GM12873 (cell line): ENCODE data around the gene CENPN.

Source experiments
- TF ChIP-seq, protein P1 (sequence below): IDR thresholded peaks from 2 replicates; pipeline ENCODE4 v1.5.1; 2012; ENCODE audit warnings: low read depth, mild to moderate bottlenecking, moderate library complexity, low read length, control low read depth; ENCODE audit not compliant: insufficient read depth; ENCODE audit errors: missing control alignments

CENPN gene

DNA sequence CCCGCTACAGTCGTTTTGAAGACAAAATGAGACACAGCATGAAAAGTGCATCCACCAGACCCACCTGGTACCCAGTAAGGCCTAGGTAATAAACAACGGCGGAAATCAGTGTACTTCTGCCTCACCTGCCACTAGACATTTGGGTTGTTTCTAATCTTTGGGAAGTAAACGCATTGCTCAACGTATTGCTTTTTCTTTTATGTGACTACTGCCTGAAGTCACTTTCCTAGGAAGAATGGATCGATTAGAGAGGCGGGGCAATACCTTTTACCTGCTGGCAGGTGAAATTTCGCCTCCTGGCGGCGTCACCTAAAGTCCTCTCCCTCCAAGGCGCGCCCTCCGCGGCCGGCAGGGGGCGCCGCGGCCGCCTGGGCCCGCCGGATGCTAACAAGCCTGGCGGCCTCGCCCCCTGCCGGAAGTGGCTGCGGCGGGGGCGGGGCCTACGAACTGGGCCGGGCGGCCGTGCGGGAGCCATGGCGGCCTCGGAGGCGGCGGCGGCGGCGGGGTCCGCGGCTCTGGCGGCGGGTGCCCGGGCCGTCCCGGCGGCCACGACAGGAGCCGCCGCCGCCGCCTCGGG is 28.5 kb downstream of the CENPN start, which contains the start of gene ATMIN:
Gene ATMIN (plus strand): TSS at position 445 of the 577 bp plus-strand sequence. CDS start 29 bp downstream, at position 474.
- TF ChIP-seq, protein P1, sequence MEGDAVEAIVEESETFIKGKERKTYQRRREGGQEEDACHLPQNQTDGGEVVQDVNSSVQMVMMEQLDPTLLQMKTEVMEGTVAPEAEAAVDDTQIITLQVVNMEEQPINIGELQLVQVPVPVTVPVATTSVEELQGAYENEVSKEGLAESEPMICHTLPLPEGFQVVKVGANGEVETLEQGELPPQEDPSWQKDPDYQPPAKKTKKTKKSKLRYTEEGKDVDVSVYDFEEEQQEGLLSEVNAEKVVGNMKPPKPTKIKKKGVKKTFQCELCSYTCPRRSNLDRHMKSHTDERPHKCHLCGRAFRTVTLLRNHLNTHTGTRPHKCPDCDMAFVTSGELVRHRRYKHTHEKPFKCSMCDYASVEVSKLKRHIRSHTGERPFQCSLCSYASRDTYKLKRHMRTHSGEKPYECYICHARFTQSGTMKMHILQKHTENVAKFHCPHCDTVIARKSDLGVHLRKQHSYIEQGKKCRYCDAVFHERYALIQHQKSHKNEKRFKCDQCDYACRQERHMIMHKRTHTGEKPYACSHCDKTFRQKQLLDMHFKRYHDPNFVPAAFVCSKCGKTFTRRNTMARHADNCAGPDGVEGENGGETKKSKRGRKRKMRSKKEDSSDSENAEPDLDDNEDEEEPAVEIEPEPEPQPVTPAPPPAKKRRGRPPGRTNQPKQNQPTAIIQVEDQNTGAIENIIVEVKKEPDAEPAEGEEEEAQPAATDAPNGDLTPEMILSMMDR = peak; percentile 95

DNA sequence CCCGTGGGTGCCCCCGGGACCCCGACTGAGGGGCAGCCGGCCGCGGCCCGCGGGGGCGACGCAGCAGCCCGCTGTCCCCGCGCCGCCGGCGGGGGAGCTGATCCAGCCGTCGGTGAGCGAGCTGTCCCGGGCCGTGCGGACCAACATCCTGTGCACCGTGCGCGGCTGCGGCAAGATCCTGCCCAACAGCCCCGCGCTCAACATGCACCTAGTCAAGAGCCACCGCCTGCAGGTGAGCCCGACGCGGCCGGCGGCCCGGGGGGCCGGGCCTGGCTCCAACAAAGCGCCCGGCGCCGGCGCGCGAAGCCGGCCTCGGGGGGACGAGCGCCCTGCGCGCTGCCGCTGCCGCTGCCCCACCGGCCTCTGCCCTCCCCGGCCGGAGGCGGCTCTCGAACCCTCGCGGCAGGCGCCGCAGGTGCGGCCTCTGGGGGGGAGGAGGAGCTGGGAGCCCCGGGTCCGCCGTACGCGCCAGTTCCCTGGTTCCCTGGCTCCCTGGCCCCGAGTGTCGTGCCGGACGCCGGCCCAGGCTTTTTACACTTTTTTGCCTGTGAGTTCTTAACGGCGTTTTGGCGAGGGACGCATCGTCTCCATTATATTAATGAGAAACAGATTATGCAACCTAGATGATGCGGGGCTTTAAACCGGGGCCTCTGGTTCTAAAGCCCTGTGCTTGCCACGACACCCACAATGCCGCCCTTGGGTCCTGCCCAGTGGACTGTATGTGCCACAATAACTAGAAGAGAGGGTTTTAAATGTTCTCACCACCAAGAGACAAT is 29.1 kb downstream of the CENPN start:
- TF ChIP-seq, protein P1 = peak; percentile 15

DNA sequence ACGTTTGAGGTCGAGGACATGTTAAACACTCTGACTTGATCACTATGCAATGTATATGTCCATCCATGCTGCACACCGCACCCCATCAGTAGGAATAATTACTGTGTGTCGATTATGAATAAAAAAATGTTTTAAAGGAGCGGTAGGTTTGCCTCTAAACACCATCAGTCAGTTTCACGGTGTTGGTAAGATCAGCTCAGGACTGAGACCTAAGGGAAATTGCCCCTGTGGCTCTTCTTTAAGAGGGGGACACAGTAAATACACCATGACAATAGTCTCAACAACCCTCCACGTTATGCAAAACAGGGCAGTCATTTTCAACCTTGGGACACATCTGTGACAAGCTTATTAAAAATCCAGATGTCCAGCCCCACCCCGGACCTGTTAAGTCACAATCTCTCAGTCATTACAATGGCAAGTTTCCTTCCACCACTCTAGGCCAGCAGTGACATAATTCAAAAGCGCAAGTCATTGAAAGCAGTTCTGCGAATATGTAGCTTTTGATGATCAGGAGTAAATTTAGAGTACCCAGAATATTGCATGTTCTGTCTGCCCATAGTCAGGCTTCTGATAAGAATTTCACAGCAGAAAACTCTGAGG is 29.8 kb downstream of the CENPN start:
- TF ChIP-seq, protein P1 = no peak

DNA sequence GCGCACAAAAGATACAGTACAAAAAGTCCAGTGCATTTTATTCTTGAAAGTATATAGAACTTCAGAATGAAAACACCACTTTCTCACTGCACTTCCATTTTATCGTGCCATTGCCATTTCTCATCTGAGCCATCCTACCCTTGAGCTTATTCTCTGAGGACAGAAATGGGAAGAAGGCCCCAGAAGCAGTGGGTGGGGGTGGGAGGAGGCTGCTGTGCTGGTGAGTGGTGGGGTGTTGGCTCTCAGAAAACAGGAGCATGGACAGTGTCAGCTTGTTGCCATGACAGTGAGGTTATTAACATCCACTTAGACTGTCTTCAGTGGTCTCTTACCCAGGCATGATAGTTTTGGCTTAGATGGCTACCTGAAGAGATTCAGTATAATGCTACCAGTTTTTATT is 33.1 kb downstream of the CENPN start:
- TF ChIP-seq, protein P1 = no peak

DNA sequence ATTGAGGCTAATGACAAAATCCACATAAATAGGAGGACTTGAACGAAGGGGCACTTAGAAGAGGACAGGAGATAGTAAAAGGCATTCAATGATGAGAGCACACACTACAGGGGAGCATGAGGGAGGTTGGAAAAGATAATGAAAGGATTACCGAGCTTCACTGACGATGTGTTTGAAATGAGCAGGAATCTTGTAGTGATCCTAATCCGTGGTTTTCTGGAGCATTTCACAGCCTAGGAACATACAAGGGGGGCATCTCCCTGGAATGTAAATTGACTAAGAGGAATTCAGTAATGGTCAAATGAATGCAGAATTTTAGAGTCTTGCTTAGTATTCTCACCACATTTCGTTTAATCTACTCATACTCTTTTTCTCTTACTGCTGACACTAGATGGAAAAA is 33.8 kb downstream of the CENPN start:
- TF ChIP-seq, protein P1 = no peak

DNA sequence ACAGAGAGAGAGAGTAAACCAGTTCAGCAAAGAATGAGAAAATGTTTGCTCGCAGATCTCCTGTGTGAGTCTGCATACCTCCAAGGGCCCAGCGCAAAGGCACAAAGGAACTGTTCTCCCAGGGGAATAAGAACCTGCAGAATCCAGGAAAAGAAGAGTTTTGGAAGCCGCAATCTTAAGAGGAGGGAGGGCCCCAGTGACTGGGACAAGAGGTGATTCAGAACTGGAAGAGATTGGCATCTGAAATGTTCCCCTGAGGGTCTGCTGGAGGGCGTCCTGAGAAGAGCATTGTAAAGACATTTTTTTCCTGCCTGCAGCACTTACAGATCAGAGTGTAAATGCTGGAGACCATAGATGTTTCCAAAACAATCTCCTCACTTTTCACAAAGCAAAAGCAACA is 34.7 kb downstream of the CENPN start:
- TF ChIP-seq, protein P1 = no peak

DNA sequence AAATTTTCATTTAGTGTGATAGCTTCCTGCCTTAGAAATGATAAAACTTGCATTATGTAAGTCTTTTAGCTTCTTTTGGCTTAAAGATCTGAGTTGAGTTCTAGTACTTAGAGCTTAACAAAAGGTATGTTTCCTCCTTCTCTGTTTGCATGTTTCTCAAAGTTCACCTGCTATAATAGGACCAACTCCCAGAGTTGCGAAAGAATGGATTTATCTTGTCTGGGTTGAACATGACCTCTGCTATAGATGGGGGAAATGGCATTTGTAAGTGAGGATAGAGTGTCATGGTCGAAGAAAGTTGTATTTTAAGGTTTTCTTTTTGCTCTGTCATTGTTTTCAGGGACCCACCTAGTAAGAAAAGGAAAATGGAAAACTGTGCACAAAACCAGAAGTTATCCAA is 35.8 kb downstream of the CENPN start:
- TF ChIP-seq, protein P1 = no peak
